Panc1 (cell line): ENCODE results near the gene FN3K. TPM values are rescaled to one million over a fixed set of nuclear protein-coding genes. Genes with fewer than 3 reads are reported as not detected.

Experiments
- ATAC-seq: fragments of 200-7000 bp; cut with Tn5 transposase; 2 replicates; pipeline ENCODE4 v1.9.1; 2020; ENCODE audit warnings: mild to moderate bottlenecking, moderate library complexity
- BruUV-seq: library from RNA; stranded (reverse); fragments of 400-500 nt; replicated peaks from 2 replicates; lab custom pipeline; 2021; lab: Mats Ljungman, UMichigan
- CTCF ChIA-PET: fragments of 300-600 bp; sonication (Branson Sonifier 250); formaldehyde crosslinking; loops from one replicate; lab custom pipeline; 2022; ENCODE audit warnings: antibody characterized with exemption; lab: Charles Lee
- POLR2A ChIA-PET: fragments of 300-600 bp; sonication (Branson Sonifier 250); formaldehyde crosslinking; loops from one replicate; lab custom pipeline; 2022; ENCODE audit warnings: antibody characterized with exemption; lab: Charles Lee
- DNase-seq: peaks from one replicate; pipeline ENCODE4 v3.0.0-alpha.2; 2010; ENCODE audit warnings: low read depth, low spot score
- H3K27ac ChIP-seq: 2 replicates; pipeline ENCODE4 v1.5.1; 2011; ENCODE audit warnings: mild to moderate bottlenecking, low read length, inconsistent platforms
- H3K27me3 ChIP-seq: fragments of 200-500 bp; sonication (Bioruptor generic); 2 replicates; pipeline ENCODE4 v1.6.0; 2014; ENCODE audit warnings: low read length, inconsistent platforms; ENCODE audit not compliant: control insufficient read depth, insufficient read depth
- H3K36me3 ChIP-seq: fragments of 200-500 bp; sonication (Bioruptor generic); 2 replicates; pipeline ENCODE4 v1.5.1; 2014; ENCODE audit warnings: inconsistent platforms, mild to moderate bottlenecking, low read length, moderate library complexity; ENCODE audit not compliant: control insufficient read depth, insufficient read depth
- H3K4me1 ChIP-seq: 2 replicates; pipeline ENCODE4 v1.5.1; 2011; ENCODE audit warnings: inconsistent platforms, mild to moderate bottlenecking, low read length, moderate library complexity; ENCODE audit not compliant: control insufficient read depth, insufficient read depth
- H3K4me3 ChIP-seq, 2 experiments: 2 replicates each; pipeline ENCODE4 v1.5.1; 2011 to 2012; ENCODE audit warnings: low read depth in 2 of 2, low read length in 2 of 2, mild to moderate bottlenecking in 2 of 2, inconsistent platforms in 1 of 2, moderate library complexity in 1 of 2
- H3K9me3 ChIP-seq: fragments of 200-500 bp; sonication (Bioruptor generic); 2 replicates; pipeline ENCODE4 v1.5.1; 2014; ENCODE audit warnings: low read depth, mild to moderate bottlenecking, inconsistent platforms, low read length, moderate library complexity; ENCODE audit not compliant: control insufficient read depth, insufficient read depth
- CTCF ChIP-seq: fragments of 450-650 bp; IDR thresholded peaks from 2 replicates; pipeline ENCODE4 v1.5.1; 2017; ENCODE audit warnings: mild to moderate bottlenecking
- POLR2AphosphoS5 ChIP-seq: IDR thresholded peaks from 2 replicates; pipeline ENCODE4 v1.6.1; 2012; ENCODE audit warnings: mild to moderate bottlenecking, low read depth, low read length, moderate library complexity
- SIN3A ChIP-seq: IDR thresholded peaks from 2 replicates; pipeline ENCODE4 v1.6.1; 2012; ENCODE audit warnings: low read depth, mild to moderate bottlenecking, low read length, moderate library complexity, borderline replicate concordance; ENCODE audit not compliant: insufficient read depth
- TCF7L2 ChIP-seq: IDR thresholded peaks from 2 replicates; pipeline ENCODE4 v1.6.1; 2011; ENCODE audit warnings: mild to moderate bottlenecking, low read depth, low read length, inconsistent platforms
- in situ Hi-C: cut with HindIII; loops from 2 replicates; pipeline ENCODE4 v1.10.0; 2016; ENCODE audit warnings: low sequenced_read_pairs, low pct_unique_long_range_greater_than_20kb
- intact Hi-C: fragments of 100-400 bp; cut with micrococcal nuclease; formaldehyde crosslinking; loops from one replicate; pipeline ENCODE4 v1.10.0; 2022; ENCODE audit not compliant: unreplicated experiment
- total RNA-seq: library from RNA; stranded (reverse); gene quantifications from one replicate; pipeline ENCODE4 v1.2.1, GENCODE V29; 2021; ENCODE audit not compliant: unreplicated experiment
- TF ChIP-seq, protein P1 (sequence below), 2 experiments: IDR thresholded peaks; 2 replicates each; pipeline ENCODE4 v1.6.1; 2011 to 2012; ENCODE audit warnings: low read depth in 2 of 2, control low read depth in 1 of 2, low read length in 1 of 2, mild to moderate bottlenecking in 1 of 2, moderate library complexity in 1 of 2; ENCODE audit not compliant: insufficient read depth in 1 of 2

The FN3K gene
- total RNA-seq, 1 experiment from 2014 or later = 34.8 TPM

- intact Hi-C loops = no loop called here
- DNase-seq = no peak
- ChIA-PET POLR2A (interaction anchor here (0.7 kb wide), 1 partner anchor 26 kb away, joined by 3 read pairs; no protein-coding TSS in a partner anchor), CTCF (no interaction called here)
- no TSS peak for BruUV-seq
- H3K4me1 ChIP-seq = no peaks in the 10 kb centered on the region
- H3K4me3 ChIP-seq = no peak overlapping the region
- no peaks in the 10 kb centered on the region for H3K36me3 ChIP-seq
- H3K27ac ChIP-seq = no peak overlapping the region
- no peaks in the 10 kb centered on the region for H3K27me3 ChIP-seq
- in situ Hi-C loops = no loop called here
- H3K9me3 ChIP-seq = peaks cover 9% of the 10 kb centered on the region; the same call in 1 of the 2 replicates
- no peak for TF ChIP-seq POLR2AphosphoS5
- TF ChIP-seq CTCF = no peak
- TF ChIP-seq, protein P1, sequence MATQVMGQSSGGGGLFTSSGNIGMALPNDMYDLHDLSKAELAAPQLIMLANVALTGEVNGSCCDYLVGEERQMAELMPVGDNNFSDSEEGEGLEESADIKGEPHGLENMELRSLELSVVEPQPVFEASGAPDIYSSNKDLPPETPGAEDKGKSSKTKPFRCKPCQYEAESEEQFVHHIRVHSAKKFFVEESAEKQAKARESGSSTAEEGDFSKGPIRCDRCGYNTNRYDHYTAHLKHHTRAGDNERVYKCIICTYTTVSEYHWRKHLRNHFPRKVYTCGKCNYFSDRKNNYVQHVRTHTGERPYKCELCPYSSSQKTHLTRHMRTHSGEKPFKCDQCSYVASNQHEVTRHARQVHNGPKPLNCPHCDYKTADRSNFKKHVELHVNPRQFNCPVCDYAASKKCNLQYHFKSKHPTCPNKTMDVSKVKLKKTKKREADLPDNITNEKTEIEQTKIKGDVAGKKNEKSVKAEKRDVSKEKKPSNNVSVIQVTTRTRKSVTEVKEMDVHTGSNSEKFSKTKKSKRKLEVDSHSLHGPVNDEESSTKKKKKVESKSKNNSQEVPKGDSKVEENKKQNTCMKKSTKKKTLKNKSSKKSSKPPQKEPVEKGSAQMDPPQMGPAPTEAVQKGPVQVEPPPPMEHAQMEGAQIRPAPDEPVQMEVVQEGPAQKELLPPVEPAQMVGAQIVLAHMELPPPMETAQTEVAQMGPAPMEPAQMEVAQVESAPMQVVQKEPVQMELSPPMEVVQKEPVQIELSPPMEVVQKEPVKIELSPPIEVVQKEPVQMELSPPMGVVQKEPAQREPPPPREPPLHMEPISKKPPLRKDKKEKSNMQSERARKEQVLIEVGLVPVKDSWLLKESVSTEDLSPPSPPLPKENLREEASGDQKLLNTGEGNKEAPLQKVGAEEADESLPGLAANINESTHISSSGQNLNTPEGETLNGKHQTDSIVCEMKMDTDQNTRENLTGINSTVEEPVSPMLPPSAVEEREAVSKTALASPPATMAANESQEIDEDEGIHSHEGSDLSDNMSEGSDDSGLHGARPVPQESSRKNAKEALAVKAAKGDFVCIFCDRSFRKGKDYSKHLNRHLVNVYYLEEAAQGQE (IDR thresholded peaks at IDR 0.05; ENCODE audit: insufficient read depth in 1 of 2, low read depth in 2 of 2, low read length in 1 of 2) = no peak
- TF ChIP-seq SIN3A = no peak
- TF ChIP-seq TCF7L2 = no peak
- no peak for ATAC-seq
Observed at GRCh38 chr17:82737967-82738877, 2.8 kb downstream of the FN3K start.

DNA sequence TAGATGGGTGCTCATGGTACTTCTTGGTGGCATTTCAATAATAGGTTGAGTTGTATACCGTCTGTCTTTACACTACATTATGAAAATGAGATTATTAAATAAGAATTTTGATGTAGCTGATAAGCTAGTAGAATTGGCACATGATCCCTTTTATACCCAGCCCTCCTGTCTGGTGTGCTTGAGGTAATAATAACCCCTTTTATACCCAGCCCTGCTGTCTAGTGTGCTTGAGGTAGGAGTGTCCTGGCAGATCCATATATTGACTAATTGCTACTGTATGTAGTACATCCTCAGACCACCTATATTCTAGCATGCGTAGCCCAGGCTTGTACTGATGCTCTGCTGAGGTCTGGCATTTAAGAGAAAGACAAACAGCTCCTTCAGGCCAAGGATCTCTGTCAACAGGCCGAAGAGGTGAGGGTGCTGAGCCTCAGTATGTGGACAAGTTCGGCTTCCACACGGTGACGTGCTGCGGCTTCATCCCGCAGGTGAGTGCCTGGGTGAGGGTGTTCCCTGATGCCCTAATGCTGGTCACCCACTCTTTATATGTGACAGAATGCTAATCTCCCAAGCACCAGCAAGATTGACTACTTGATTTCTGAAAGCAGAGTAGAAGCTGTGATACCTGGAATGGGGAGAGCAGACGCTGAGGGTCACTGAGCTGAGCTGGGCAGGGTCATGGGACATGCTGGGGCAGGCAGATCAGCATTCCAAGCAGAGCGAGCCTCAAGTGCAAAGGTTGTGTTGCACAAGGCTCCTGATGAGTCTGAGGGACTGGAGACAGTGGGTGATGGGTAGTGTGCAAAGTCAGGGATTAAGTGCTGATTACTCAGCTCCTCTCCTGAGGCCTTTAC is 5.7 kb downstream of the FN3K start:
- in situ Hi-C loops (no loop called here), intact Hi-C loops (no loop called here)
- DNase-seq (no peak), ATAC-seq (no peak)
- no peaks in the 10 kb centered on the region for H3K27me3 ChIP-seq
- BruUV-seq = TSS peak; percentile 50
- TF ChIP-seq TCF7L2 (no peak), POLR2AphosphoS5 (no peak), SIN3A (no peak), CTCF (no peak)
- TF ChIP-seq, protein P1 (IDR thresholded peaks at IDR 0.05; ENCODE audit: insufficient read depth in 1 of 2, low read depth in 2 of 2, low read length in 1 of 2) = no peak
- peaks cover 9% of the 10 kb centered on the region; the same call in 1 of the 2 replicates for H3K9me3 ChIP-seq
- H3K27ac ChIP-seq = no peak overlapping the region
- no peaks in the 10 kb centered on the region for H3K4me1 ChIP-seq
- no peaks in the 10 kb centered on the region for H3K36me3 ChIP-seq
- H3K4me3 ChIP-seq = no peak overlapping the region
- ChIA-PET CTCF (no interaction called here), POLR2A (interaction anchor here (0.7 kb wide), 1 partner anchor 191 kb away, joined by 3 read pairs; no protein-coding TSS in a partner anchor)
